ENCODE data around the gene CTXN1.
"Not testable (repeated sequence)": the region's sequence is repeated elsewhere in the genome, so short reads cannot be mapped to it uniquely, and the experiment has no call there.

Gene CTXN1

GRCh38 chr19:7926021-7926726 lies at the start of gene CTXN1:
TSS of gene CTXN1 (minus strand) at chr19:7926135. CDS start at chr19:7925538, 597 bp downstream.
- peak; percentile 73 to 75 for DNase-seq (ENCODE audit: low read depth in 2 of 2)

GRCh38 chr19:7975037-7975436 lies 49.1 kb upstream of the CTXN1 start:
- DNase-seq (ENCODE audit: low read depth in 2 of 2) = no peak

- DNase-seq (ENCODE audit: low read depth in 2 of 2) = no peak
Measured at GRCh38 chr19:7973883-7974282, 47.9 kb upstream of the CTXN1 start.

- DNase-seq (ENCODE audit: low read depth in 2 of 2) = no peak
Measured at GRCh38 chr19:7971553-7972520, 45.9 kb upstream of the CTXN1 start.

GRCh38 chr19:7970716-7971448 lies 44.9 kb upstream of the CTXN1 start:
- peak in 1 of 2 donors; percentile 22 for DNase-seq (ENCODE audit: low read depth in 2 of 2)

- DNase-seq (ENCODE audit: low read depth in 2 of 2) = no peak
Measured at GRCh38 chr19:7969555-7969939, 43.6 kb upstream of the CTXN1 start.

- no peak for DNase-seq (ENCODE audit: low read depth in 2 of 2)
Measured at GRCh38 chr19:7968796-7969554, 43.0 kb upstream of the CTXN1 start.

GRCh38 chr19:7968008-7968795 lies 42.3 kb upstream of the CTXN1 start:
- no peak for DNase-seq (ENCODE audit: low read depth in 2 of 2)

- no peak for DNase-seq (ENCODE audit: low read depth in 2 of 2)
Measured at GRCh38 chr19:7965921-7966665, 40.2 kb upstream of the CTXN1 start.

- no peak for DNase-seq (ENCODE audit: low read depth in 2 of 2)
Measured at GRCh38 chr19:7965259-7965841, 39.4 kb upstream of the CTXN1 start.

- no peak for DNase-seq (ENCODE audit: low read depth in 2 of 2)
Measured at GRCh38 chr19:7963566-7963965, 37.6 kb upstream of the CTXN1 start.

- DNase-seq (ENCODE audit: low read depth in 2 of 2) = no peak
Measured at GRCh38 chr19:7962644-7963268, 36.8 kb upstream of the CTXN1 start.

- no peak for DNase-seq (ENCODE audit: low read depth in 2 of 2)
Measured at GRCh38 chr19:7961920-7962626, 36.1 kb upstream of the CTXN1 start.

- not testable (repeated sequence) for DNase-seq (ENCODE audit: low read depth in 2 of 2)
Measured at GRCh38 chr19:7961082-7961481, 35.1 kb upstream of the CTXN1 start.

- no peak for DNase-seq (ENCODE audit: low read depth in 2 of 2)
Measured at GRCh38 chr19:7959211-7959610, 33.3 kb upstream of the CTXN1 start.

GRCh38 chr19:7955696-7956095 lies 29.8 kb upstream of the CTXN1 start:
- DNase-seq (ENCODE audit: low read depth in 2 of 2) = no peak

- no peak for DNase-seq (ENCODE audit: low read depth in 2 of 2)
Measured at GRCh38 chr19:7953576-7953975, 27.6 kb upstream of the CTXN1 start.

GRCh38 chr19:7953060-7953459 lies 27.1 kb upstream of the CTXN1 start:
- DNase-seq (ENCODE audit: low read depth in 2 of 2) = no peak

Data from activated CD4-positive, alpha-beta T cell treated with anti-CD3 and anti-CD28 coated beads for 24 hours (primary cell).